ENCODE results near the gene APOL1.

DNA sequence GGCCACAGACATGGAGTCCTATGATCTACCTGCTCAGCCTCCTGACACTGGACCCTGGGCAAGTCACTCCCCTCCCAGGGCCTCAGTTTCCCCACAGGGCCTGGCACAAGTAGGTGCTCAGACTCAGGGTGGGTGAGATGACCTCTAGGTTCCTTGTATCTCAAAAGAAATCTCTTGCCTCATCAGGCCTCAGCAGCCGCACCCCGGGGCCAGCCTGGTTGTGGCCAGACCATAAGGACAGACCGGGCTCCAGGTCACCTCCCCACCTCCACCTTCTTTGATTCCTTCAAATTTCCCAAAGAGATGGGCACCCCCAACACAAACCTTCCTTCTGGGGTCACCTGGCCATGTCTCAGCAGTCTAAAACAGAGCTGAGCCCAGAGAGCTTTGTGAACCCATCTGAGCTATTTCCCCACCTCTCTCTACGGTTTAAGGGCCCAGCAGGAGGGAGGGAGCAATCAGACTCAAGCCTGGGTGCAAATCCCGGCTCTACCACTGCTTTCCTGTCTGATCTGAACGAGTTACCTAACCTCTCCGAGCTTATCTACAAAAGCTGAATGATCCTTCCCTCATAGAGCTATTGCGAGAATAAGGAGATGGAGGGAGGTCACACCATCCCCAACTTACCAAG lies 48.8 kb upstream of the APOL1 start:
- TF ChIP-seq ZFP1 (CRISPR knock-in tag; IDR thresholded peaks at IDR 0.05) (no peak), ZNF556 (CRISPR knock-in tag; IDR thresholded peaks at IDR 0.05; ENCODE audit: borderline replicate concordance) (no peak), ZFP62 (CRISPR knock-in tag; IDR thresholded peaks at IDR 0.05) (no peak), ZFP37 (CRISPR knock-in tag; IDR thresholded peaks at IDR 0.05; ENCODE audit: borderline replicate concordance) (no peak), YY1 (IDR thresholded peaks at IDR 0.05; ENCODE audit: insufficient read depth, insufficient replicate concordance, low read depth, low read length) (no peak), ATM (IDR thresholded peaks at IDR 0.05; ENCODE audit: borderline replicate concordance) (no peak), FOXM1 (CRISPR knock-in tag; IDR thresholded peaks at IDR 0.05) (no peak)
- TF ChIP-seq, protein P1, sequence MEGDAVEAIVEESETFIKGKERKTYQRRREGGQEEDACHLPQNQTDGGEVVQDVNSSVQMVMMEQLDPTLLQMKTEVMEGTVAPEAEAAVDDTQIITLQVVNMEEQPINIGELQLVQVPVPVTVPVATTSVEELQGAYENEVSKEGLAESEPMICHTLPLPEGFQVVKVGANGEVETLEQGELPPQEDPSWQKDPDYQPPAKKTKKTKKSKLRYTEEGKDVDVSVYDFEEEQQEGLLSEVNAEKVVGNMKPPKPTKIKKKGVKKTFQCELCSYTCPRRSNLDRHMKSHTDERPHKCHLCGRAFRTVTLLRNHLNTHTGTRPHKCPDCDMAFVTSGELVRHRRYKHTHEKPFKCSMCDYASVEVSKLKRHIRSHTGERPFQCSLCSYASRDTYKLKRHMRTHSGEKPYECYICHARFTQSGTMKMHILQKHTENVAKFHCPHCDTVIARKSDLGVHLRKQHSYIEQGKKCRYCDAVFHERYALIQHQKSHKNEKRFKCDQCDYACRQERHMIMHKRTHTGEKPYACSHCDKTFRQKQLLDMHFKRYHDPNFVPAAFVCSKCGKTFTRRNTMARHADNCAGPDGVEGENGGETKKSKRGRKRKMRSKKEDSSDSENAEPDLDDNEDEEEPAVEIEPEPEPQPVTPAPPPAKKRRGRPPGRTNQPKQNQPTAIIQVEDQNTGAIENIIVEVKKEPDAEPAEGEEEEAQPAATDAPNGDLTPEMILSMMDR (CRISPR knock-in tag; IDR thresholded peaks at IDR 0.05) = no peak
- TF ChIP-seq, protein P2, sequence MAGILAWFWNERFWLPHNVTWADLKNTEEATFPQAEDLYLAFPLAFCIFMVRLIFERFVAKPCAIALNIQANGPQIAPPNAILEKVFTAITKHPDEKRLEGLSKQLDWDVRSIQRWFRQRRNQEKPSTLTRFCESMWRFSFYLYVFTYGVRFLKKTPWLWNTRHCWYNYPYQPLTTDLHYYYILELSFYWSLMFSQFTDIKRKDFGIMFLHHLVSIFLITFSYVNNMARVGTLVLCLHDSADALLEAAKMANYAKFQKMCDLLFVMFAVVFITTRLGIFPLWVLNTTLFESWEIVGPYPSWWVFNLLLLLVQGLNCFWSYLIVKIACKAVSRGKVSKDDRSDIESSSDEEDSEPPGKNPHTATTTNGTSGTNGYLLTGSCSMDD (CRISPR knock-in tag; IDR thresholded peaks at IDR 0.05) = no peak
